CD4-positive, alpha-beta T cell treated with Interferon alpha-2 for 1 hour (primary cell): Measurements from ENCODE around the gene CYP51A1.
"Not testable (repeated sequence)": the region's sequence is repeated elsewhere in the genome, so short reads cannot be mapped to it uniquely, and the experiment has no call there.

Experiments used
- DNase-seq, 2 donors: peaks; one replicate each; pipeline ENCODE4 v3.0.0-alpha.2; 2020 to 2022

The CYP51A1 gene

GRCh38 chr7:92121681-92122080, 12.6 kb downstream of the CYP51A1 start:
- no peak for DNase-seq

GRCh38 chr7:92119213-92119759, 15.0 kb downstream of the CYP51A1 start:
- DNase-seq, result no peak

GRCh38 chr7:92116949-92117348, 17.3 kb downstream of the CYP51A1 start:
- no peak for DNase-seq

- no peak for DNase-seq
Measured at GRCh38 chr7:92115821-92116220, 18.5 kb downstream of the CYP51A1 start.

- no peak for DNase-seq
Measured at GRCh38 chr7:92110857-92111256, 23.4 kb downstream of the CYP51A1 start.

GRCh38 chr7:92108821-92109220, 25.5 kb downstream of the CYP51A1 start:
- DNase-seq, result no peak

GRCh38 chr7:92102862-92103261, 31.4 kb downstream of the CYP51A1 start:
- not testable (repeated sequence) for DNase-seq

GRCh38 chr7:92100534-92100933, 33.7 kb downstream of the CYP51A1 start:
- DNase-seq, result no peak

GRCh38 chr7:92095380-92095779, 38.9 kb downstream of the CYP51A1 start:
- DNase-seq, result no peak

GRCh38 chr7:92092210-92092609, 42.1 kb downstream of the CYP51A1 start:
- DNase-seq, result no peak

GRCh38 chr7:92088266-92088665, 46.0 kb downstream of the CYP51A1 start:
- no peak for DNase-seq

GRCh38 chr7:92083922-92084321, 50.4 kb downstream of the CYP51A1 start:
- not testable (repeated sequence) for DNase-seq

- DNase-seq, result no peak
Measured at GRCh38 chr7:92076509-92076908, 57.8 kb downstream of the CYP51A1 start.

- DNase-seq, result no peak
Measured at GRCh38 chr7:92075455-92076158, 58.7 kb downstream of the CYP51A1 start.

- DNase-seq, result no peak
Measured at GRCh38 chr7:92072708-92073107, 61.6 kb downstream of the CYP51A1 start.

GRCh38 chr7:92072121-92072520, 62.2 kb downstream of the CYP51A1 start:
- DNase-seq, result no peak

- no peak for DNase-seq
Measured at GRCh38 chr7:92071032-92071431, 63.2 kb downstream of the CYP51A1 start.

- no peak for DNase-seq
Measured at GRCh38 chr7:92064438-92065029, 69.7 kb downstream of the CYP51A1 start.
